Iris pigment epithelial cell (primary cell): ENCODE measurements around the gene PRRX2.
A peak's percentile ranks its signal among the peaks of the same experiment; 100 is the strongest.
"Not testable (repeated sequence)": the region's sequence is repeated elsewhere in the genome, so short reads cannot be mapped to it uniquely, and the experiment has no call there.

Experiments
- DNase-seq: peaks from one replicate; pipeline ENCODE4 v3.0.0-alpha.2; 2011; ENCODE audit warnings: low read depth

PRRX2 gene

DNA sequence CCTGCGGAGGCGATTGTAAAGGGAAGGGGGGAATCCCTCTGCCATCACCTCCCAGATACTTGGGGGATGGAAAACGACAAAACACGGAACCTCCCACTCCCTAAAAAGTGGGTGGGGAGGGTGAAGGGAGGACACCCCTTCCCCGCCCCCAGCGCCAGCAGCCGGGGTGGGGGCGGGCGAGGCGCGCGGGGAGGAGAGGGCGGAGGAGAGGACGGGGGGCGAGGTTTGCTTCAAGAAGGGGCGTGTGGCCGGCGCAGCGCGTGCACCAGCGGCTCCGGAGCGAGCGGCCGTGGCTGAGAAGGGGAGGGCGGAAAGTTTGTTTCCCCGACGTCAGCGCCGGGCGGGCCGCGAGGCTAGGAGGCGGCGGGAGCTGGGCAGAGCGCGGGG is at the start of gene PRRX2:
Gene PRRX2 (plus strand): TSS at position 259 of the 387 bp plus-strand sequence. CDS start 221 bp downstream, outside the sequence.
- DNase-seq, result peak; percentile 53

- DNase-seq, result peak; percentile 71
Measured at GRCh38 chr9:129617167-129617566, 48.3 kb upstream of the PRRX2 start.

DNA sequence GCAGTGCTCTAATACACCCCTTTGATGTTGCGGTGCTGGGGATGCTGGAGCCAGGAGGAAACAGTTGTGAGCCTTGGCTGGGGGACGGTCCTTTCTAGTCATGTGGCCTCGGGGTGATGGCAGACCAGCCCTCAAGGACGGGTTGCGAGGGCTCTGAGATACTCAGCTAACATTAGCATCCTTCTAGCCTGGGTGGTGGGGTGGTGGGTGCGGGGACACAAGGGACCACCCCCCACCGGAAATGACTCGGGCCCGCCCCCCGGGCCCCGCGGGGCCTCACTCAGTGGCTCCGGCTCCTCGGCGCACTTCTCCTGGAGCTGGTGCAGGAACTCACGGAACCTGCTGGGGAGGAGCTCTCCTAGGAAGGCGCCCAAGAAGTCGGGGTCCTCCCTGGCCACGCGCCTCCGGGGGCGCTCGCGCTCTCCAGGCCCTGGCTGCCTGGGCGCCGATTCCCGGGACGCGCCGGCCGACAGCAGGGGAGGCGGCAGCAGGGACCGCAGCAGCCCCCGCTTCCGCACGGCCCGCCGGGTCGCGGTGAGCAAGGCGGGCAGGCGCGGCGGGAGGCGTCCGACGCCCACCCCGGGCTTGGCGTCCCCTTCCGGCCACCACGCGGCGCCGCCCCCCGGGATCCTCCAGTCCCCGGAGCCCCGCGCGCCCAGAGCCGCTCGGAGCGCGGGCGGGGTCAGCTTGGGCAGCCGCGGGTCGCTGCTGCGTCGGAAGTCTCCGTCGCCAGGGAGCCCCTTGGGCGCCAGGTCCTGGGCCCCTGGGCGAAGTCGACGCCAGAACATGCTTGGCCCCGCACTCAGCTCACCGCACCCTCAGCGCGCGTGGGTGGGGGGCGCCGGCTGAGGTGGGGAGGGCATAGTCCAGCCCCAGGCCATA is 45.4 kb upstream of the PRRX2 start:
- DNase-seq, result no peak

GRCh38 chr9:129620669-129621295 is 44.7 kb upstream of the PRRX2 start, which contains the start of gene C9orf50:
TSS of gene C9orf50 (minus strand) at chr9:129621101. CDS start at chr9:129620574, 527 bp downstream.
- DNase-seq, result no peak

DNA sequence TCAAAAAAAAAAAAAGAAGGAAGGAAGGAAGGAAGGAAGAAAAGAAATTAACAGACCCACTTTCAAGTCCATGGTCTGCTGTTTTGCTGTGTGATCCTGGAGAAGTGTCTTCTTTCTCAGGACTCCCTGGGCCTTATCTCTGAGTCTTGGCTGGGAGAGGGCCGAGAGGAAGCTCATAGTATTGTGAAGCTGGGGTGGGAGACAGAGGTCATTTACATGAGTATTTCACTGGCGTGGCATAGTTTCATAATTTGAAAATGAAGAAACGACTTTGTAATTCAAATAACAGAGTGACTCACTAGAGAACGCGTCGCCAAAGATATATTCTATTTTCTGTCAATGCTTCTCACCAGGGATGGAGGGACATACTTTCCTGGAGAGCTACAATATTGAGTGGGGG is 42.1 kb upstream of the PRRX2 start:
- peak; percentile 87 for DNase-seq

- no peak for DNase-seq
Measured at GRCh38 chr9:129624168-129624759, 41.2 kb upstream of the PRRX2 start.

GRCh38 chr9:129624947-129625346 is 40.5 kb upstream of the PRRX2 start:
- DNase-seq, result peak; percentile 81

DNA sequence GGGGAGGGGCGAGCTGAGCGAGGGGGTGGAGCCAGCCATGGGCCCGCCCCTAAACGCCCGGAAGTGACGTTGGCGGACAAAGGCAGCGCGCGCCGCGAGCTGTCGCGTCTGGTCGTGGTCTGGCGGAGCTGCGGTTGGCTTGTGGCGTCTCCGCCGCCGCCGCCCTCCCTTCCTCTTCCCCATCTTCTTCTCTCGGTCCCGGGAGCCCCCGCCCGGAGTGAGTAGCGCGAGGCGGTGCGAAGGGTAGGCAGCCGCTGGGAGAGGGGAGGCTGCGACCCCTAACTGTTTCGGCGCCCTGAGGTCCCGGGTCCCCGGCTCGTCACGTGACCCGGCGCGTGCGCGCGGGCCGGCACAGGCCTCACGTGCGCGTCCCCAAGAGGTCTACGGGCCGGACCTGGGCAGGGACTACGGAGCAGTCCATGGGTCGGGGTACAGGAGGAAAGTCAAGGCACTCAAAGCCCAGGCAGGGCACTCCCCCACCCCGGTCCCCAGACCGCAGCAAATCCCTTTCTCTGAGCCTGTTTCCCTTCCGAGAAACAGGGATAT is 39.3 kb upstream of the PRRX2 start, which contains the start of gene NTMT1:
Gene NTMT1 (plus strand): TSS at position 85 of the 546 bp plus-strand sequence. CDS start 6,541 bp downstream, outside the sequence.
- DNase-seq, result peak; percentile 80

DNA sequence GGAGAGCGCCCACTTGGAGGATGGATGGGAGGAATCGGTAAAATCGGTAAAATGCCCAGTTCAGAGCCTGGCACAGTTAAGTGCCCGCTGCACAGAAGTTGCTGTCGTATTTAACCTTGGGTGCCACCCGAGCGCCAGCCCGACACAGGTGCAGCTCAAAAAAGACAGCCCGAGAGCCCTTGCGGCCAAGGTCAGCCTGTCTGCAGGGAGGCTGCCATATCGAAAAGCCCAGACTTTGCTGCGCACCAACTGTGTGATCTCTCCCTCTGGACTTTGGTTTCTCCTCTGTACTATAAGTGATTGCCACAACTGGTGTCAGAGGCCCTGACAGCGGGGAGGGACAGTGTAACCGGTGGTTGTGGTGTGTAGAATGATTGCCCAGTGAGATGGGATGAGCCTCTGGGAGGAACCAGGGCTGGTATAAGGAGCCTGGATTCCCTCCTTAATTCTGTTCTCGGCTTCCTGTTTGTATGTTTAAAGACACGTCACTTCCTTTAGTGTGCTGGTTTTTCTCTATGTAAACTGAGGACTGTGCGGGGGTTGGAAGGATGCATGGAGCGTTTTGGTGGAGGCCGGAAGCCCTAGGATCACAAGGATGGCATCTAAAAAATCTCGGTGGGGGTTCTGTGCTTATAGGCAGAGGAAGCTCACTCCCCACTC is 38.7 kb upstream of the PRRX2 start:
- DNase-seq, result peak; percentile 92

GRCh38 chr9:129627556-129628440 is 37.6 kb upstream of the PRRX2 start:
- DNase-seq, result peak; percentile 48

- no peak for DNase-seq
Measured at GRCh38 chr9:129628709-129629108, 36.7 kb upstream of the PRRX2 start.

DNA sequence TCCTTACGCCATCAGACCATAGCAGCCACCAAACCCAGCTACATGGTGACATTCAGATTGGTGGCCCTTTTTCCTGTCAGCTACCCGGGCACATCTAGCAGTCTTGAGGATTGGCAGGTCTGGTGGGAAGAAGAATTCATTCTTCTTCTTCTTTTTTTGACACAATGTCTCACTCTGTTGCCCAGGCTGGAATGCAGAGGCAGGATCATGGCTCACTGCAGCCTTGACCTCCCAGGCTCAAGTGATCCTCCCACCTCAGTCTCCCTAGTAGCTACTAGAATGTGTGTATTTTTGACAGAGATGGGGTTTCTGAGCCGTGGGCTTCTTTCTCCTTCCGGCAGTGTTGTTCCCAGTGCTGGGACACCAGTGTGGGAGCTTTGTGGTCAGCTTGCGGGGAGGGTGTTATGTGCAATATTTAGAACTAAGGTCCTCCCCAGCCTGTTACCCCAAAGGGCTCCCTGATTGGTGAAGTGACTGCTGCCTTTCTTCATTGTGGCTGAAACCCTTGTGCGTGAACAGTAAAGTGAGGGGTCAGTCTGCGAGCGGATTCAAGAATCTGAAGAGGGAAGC is 36.1 kb upstream of the PRRX2 start:
- DNase-seq, result no peak

DNA sequence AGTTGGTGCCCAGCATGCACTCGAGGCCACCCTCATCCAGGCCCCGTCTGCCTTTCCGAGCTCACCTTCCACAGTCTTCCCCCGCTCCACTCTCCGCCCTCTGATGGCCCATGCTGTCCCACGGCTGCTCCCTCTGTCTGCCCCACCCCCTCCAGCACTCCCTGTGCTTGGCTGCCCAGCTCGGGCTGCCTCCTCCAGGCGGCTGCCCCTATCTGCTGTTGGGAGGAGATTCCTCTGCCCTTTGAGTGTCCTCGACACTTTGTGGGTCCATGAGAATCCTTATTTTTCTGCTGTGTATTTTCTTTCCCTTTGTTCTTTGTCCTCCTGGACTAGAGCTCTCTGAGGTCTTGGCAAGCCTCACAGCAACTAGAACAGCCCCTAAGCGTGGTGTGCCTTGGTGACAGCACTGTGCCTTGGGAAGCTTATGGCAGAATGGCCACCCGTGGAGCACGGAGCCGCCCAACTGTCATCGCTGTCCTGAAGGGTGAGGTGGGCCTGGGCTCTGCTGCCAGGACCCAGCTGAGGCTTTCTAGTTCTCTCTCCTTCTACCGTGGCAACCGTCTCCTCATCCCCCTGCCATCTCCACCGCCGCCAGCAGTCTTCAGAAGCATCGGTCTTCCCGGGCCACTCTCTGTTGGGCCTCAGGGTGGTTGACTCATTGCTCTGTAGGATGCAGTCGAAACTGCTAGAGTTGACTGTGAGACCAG is 34.3 kb upstream of the PRRX2 start:
- DNase-seq, result peak; percentile 61

- DNase-seq, result no peak
Measured at GRCh38 chr9:129631674-129632129, 33.7 kb upstream of the PRRX2 start.

DNA sequence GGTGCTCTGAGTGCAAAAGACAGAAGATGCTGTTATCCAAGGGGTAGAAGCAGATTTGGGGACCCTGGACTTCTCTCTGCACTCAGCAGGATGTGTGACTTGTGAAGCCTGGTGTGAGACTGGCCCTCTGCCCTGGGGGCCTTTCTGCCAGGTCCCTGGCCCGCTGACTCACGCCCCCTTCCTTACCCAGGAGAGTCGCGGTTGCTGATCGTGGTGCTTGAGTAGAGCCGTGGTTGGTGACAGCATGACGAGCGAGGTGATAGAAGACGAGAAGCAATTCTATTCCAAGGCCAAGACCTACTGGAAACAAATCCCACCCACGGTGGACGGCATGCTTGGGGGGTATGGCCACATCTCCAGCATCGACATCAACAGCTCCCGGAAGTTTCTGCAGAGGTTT is 33.0 kb upstream of the PRRX2 start:
- DNase-seq, result no peak

DNA sequence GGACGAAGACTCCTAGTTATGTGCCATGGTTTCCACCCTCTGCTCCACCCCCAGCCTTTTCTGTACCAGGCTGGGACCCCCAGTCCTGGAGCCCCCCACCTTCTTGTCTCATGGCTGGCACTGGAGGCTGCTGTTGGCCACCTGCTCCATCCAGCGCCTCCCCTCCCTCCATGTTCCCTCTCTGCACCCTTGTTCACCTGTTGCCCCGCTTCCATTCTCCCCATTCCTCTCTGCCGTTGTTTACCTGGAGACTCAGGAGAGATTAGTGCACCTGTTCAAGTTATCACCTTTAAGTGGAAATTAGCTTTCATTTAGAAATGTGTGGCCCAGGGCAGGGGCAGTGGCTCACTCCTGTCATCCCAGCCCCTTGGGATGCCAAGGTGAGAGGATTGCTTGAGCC is 32.2 kb upstream of the PRRX2 start:
- no peak for DNase-seq

GRCh38 chr9:129633848-129634247 is 31.6 kb upstream of the PRRX2 start:
- DNase-seq, result no peak

GRCh38 chr9:129635099-129636065 is 30.1 kb upstream of the PRRX2 start:
- no peak for DNase-seq

- DNase-seq, result not testable (repeated sequence)
Measured at GRCh38 chr9:129636343-129636742, 29.1 kb upstream of the PRRX2 start.
